GM12878 (cell line): ENCODE data around the gene SERPINA9. TPM values are rescaled to one million over a fixed set of nuclear protein-coding genes. Genes with fewer than 3 reads are reported as not detected.

Experiments used
- ATAC-seq: fragments of 200-7000 bp; cut with Tn5 transposase; 3 replicates; pipeline ENCODE4 v1.9.1; 2020; ENCODE audit warnings: mild to moderate bottlenecking, moderate library complexity
- BruUV-seq: library from RNA; stranded (reverse); fragments of 400-500 nt; replicated peaks from 2 replicates; lab custom pipeline; 2021; lab: Mats Ljungman, UMichigan
- CTCF ChIA-PET: fragments of 300-600 bp; sonication (Branson Sonifier 250); formaldehyde crosslinking; extraction: SDS; loops from one replicate; lab custom pipeline; 2021; ENCODE audit warnings: inconsistent platforms; lab: Yijun Ruan, JAX
- POLR2A ChIA-PET: fragments of 350-600 bp; formaldehyde crosslinking; extraction: SDS; loops from one replicate; lab custom pipeline; 2021; ENCODE audit warnings: inconsistent platforms; lab: Charles Lee
- RAD21 ChIA-PET: fragments of 300-600 bp; sonication (Branson Sonifier 250); formaldehyde crosslinking; loops from one replicate; lab custom pipeline; 2023; ENCODE audit warnings: antibody characterized with exemption; ENCODE audit not compliant: unreplicated experiment; lab: Charles Lee
- SMC1A ChIA-PET: fragments of 300-600 bp; sonication (Branson Sonifier 250); formaldehyde crosslinking; loops from one replicate; lab custom pipeline; 2023; ENCODE audit not compliant: unreplicated experiment, uncharacterized antibody; lab: Charles Lee
- DNase-seq: peaks from one replicate; pipeline ENCODE4 v3.0.0-alpha.2; 2011; ENCODE audit warnings: low read depth, low spot score
- FAIRE-seq: peaks from 3 replicates; lab custom pipeline; 2011; peaks lifted over from hg19 to GRCh38; lab: Jason Lieb, UNC
- H2AFZ ChIP-seq: 2 replicates; pipeline ENCODE4 v1.6.0; 2011; ENCODE audit warnings: low read depth, low read length, control low read depth; ENCODE audit not compliant: control insufficient read depth
- H3K27ac ChIP-seq: 2 replicates; pipeline ENCODE4 v1.5.1; 2011; ENCODE audit warnings: control low read depth; ENCODE audit not compliant: control insufficient read depth, insufficient read depth
- H3K27me3 ChIP-seq, 2 experiments: replicated peaks in 1 of 2; 2 replicates each; pipeline versions ENCODE4 v1.6.0 to v1.6.1; 2011; ENCODE audit warnings: low read length in 1 of 2; ENCODE audit not compliant: control insufficient read depth in 2 of 2, insufficient read depth in 2 of 2
- H3K36me3 ChIP-seq, 2 experiments: 2 replicates each; pipeline ENCODE4 v1.5.1; 2011; ENCODE audit warnings: low read length in 1 of 2; ENCODE audit not compliant: control insufficient read depth in 2 of 2, insufficient read depth in 2 of 2
- H3K4me1 ChIP-seq: 2 replicates; pipeline ENCODE4 v1.6.1; 2011; ENCODE audit warnings: mild to moderate bottlenecking, low read length, moderate library complexity, mixed read lengths; ENCODE audit not compliant: control insufficient read depth, insufficient read depth
- H3K4me2 ChIP-seq: 2 replicates; pipeline ENCODE4 v1.6.0; 2011; ENCODE audit warnings: control low read depth; ENCODE audit not compliant: control insufficient read depth, insufficient read depth
- H3K4me3 ChIP-seq: fragments of 200-600 bp; sonication (generic); 2 replicates; pipeline ENCODE4 v1.5.1; 2016
- H3K79me2 ChIP-seq: 2 replicates; pipeline ENCODE4 v1.6.0; 2011; ENCODE audit warnings: low read length; ENCODE audit not compliant: control insufficient read depth, insufficient read depth
- H3K9ac ChIP-seq: 2 replicates; pipeline ENCODE4 v1.8.0; 2011; ENCODE audit warnings: low read length, control low read depth, mixed read lengths; ENCODE audit not compliant: control insufficient read depth, insufficient read depth
- H3K9me3 ChIP-seq: replicated peaks from 3 replicates; pipeline ENCODE4 v1.5.1; 2011; ENCODE audit warnings: mild to moderate bottlenecking, low read length; ENCODE audit not compliant: control insufficient read depth, insufficient read depth
- H4K20me1 ChIP-seq: 2 replicates; pipeline ENCODE4 v1.6.0; 2011; ENCODE audit not compliant: control insufficient read depth, insufficient read depth
- ATF2 ChIP-seq: IDR thresholded peaks from 2 replicates; pipeline ENCODE4 v1.6.1; 2012; ENCODE audit warnings: low read length, inconsistent platforms
- DPF2 ChIP-seq: fragments of 450-650 bp; IDR thresholded peaks from 2 replicates; pipeline ENCODE4 v1.6.1; 2017; ENCODE audit warnings: mild to moderate bottlenecking
- EED ChIP-seq: sonication (generic); IDR thresholded peaks from 2 replicates; pipeline ENCODE4 v1.6.1; 2016; ENCODE audit warnings: antibody characterized with exemption, low read depth
- EGR1 ChIP-seq, 2 experiments: IDR thresholded peaks; 1 replicate in 1 of 2; 2 replicates in 1 of 2; pipeline ENCODE4 v1.6.1; 2011 to 2012; ENCODE audit warnings: low read depth in 2 of 2, low read length in 2 of 2, borderline replicate concordance in 1 of 2, mild to moderate bottlenecking in 1 of 2, moderate library complexity in 1 of 2
- ETV6 ChIP-seq, 2 experiments: fragments of 450-650 bp in 1 of 2; IDR thresholded peaks in 1 of 2; conservative IDR thresholded peaks in 1 of 2; 2 replicates each; pipeline ENCODE4 v1.6.1; 2014; ENCODE audit warnings: antibody characterized with exemption in 1 of 2, borderline replicate concordance in 1 of 2, low read depth in 1 of 2, mild to moderate bottlenecking in 1 of 2, moderate library complexity in 1 of 2
- GATAD2B ChIP-seq: fragments of 450-650 bp; conservative IDR thresholded peaks from 2 replicates; pipeline ENCODE4 v1.6.1; 2017; ENCODE audit warnings: low read depth, mild to moderate bottlenecking, moderate library complexity
- KAT2A ChIP-seq: conservative IDR thresholded peaks from 2 replicates; pipeline ENCODE4 v1.6.1; 2011; ENCODE audit warnings: low read depth, low read length; ENCODE audit not compliant: control insufficient read depth
- KDM1A ChIP-seq: fragments of 200-600 bp; sonication (generic); IDR thresholded peaks from 2 replicates; pipeline ENCODE4 v1.6.1; 2016; ENCODE audit warnings: borderline replicate concordance
- LARP7 ChIP-seq: fragments of 450-650 bp; IDR thresholded peaks from 2 replicates; pipeline ENCODE4 v1.6.1; 2017; ENCODE audit warnings: mild to moderate bottlenecking
- PML ChIP-seq: IDR thresholded peaks from 2 replicates; pipeline ENCODE4 v1.6.1; 2012; ENCODE audit warnings: low read length, inconsistent platforms
- PRDM15 ChIP-seq: fragments of 450-650 bp; formaldehyde crosslinking; IDR thresholded peaks from 2 replicates; pipeline ENCODE4 v1.4.0; 2020; ENCODE audit warnings: mild to moderate bottlenecking, moderate library complexity
- RUNX3 ChIP-seq: IDR thresholded peaks from 2 replicates; pipeline ENCODE4 v1.6.1; 2012; ENCODE audit warnings: low read length, inconsistent platforms
- SREBF1 ChIP-seq: IDR thresholded peaks from 2 replicates; pipeline ENCODE4 v1.6.1; 2012; ENCODE audit warnings: mild to moderate bottlenecking, low read length
- WRNIP1 ChIP-seq: IDR thresholded peaks from 2 replicates; pipeline ENCODE4 v1.6.1; 2011; ENCODE audit warnings: low read depth, low read length, improper control_type of control experiment, borderline replicate concordance
- ZNF24 ChIP-seq: fragments of 450-650 bp; IDR thresholded peaks from 2 replicates; pipeline ENCODE4 v1.6.1; 2017; ENCODE audit warnings: antibody characterized with exemption, mild to moderate bottlenecking
- WGBS: methylation state at CpG from one replicate; pipeline ENCODE4 v1.1.6; 2016; ENCODE audit warnings: low lambda C conversion rate; ENCODE audit not compliant: insufficient replicate concordance, insufficient coverage; ENCODE audit errors: missing lambda C conversion rate; 5-methylcytosine and 5-hydroxymethylcytosine counted together
- in situ Hi-C: fragments of 300-500 bp; cut with MboI; formaldehyde crosslinking; loops from 9 replicates; pipeline ENCODE4 v1.14.3; 2018; ENCODE audit warnings: mixed read lengths
- intact Hi-C: fragments of 100-400 bp; cut with micrococcal nuclease; formaldehyde crosslinking; loops from one replicate; pipeline ENCODE4 v1.14.2; 2022; ENCODE audit not compliant: unreplicated experiment
- polyA plus RNA-seq, 11 experiments: library from polyadenylated mRNA; depleted of rRNA in 4 of 11; unstranded in 6 of 11; stranded (reverse) in 5 of 11; fragments of >200 nt; fragmentation: Nextera tagmentation in 4 of 11; fragmentation: Illumina TruSeq in 1 of 11; extraction: Ambion mirVana in 4 of 11; extraction: Trizol in 1 of 11; gene quantifications; 1 replicate in 1 of 11; 2 replicates in 10 of 11; pipeline versions ENCODE4 v1.2.1 to v1.2.3, GENCODE V29; 2011 to 2016; ENCODE audit warnings: inconsistent platforms in 2 of 11, missing spikeins in 2 of 11, low read depth in 1 of 11
- total RNA-seq, 4 experiments: library from RNA; depleted of rRNA in 3 of 4; stranded (reverse); fragments of >200 nt in 3 of 4; fragmentation: Illumina TruSeq in 1 of 4; extraction: Trizol in 1 of 4; gene quantifications; 2 replicates each; pipeline versions ENCODE4 v1.2.1 to v1.2.3, GENCODE V29; 2013 to 2021
- TF ChIP-seq, protein P1 (sequence below): fragments of 450-650 bp; formaldehyde crosslinking; IDR thresholded peaks from 2 replicates; pipeline ENCODE4 v1.5.0; 2022; ENCODE audit warnings: mild to moderate bottlenecking, missing genetic modification characterization

Gene SERPINA9
- total and polyA plus RNA-seq, 10 of the 15 experiments (the other 5 are each of a cell fraction or from before 2014, with no cell fraction given) = 0.05 TPM; not detected in 9

DNA sequence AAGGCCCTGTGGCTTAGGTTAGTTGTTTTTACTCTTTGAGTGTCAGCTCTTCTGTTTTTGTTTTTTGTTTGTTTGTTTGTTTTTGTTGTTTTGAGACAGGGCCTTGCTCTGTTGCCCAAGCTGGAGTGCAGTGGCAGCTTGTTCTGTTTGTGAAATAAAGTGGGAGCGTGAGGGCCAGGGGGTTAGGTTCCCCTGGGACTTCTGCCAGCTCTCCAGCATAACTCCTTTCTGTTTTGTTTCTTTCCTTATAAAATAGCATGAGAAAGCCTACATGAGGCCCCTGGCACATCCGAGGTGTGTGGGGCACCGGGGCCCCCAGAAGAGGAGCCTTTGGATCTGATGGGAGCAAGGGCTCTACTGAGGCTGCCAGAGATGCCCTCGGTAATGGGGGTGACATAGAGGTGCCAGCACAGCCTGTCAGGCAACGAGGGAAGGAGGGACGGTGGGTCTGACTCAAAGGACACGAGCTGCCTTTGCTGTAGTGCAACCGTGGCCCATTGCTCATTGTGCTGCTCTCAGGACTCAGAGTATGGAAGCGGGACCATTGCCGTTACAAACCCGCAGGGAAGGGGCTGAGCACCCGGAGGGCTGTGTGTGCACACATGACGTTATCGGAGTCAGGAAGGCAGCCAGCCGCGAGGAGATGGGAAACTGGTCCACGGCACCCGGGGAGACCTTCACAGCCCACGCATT lies 14.3 kb downstream of the SERPINA9 start:
- FAIRE-seq = no peak
- ChIA-PET CTCF (interaction anchor here (0.7 kb wide), 2 partner anchors 15 to 25 kb away, joined by 3 read pairs; no protein-coding TSS in a partner anchor), POLR2A (no interaction called here)
- TF ChIP-seq EGR1 (IDR thresholded peaks at IDR 0.05; ENCODE audit: borderline replicate concordance in 1 of 2, low read depth in 2 of 2, low read length in 2 of 2) (no peak), GATAD2B (no peak), LARP7 (no peak), PML (no peak), WRNIP1 (no peak), ATF2 (no peak), EED (no peak), RUNX3 (no peak), ZNF24 (no peak), ETV6 (conservative IDR thresholded peaks at IDR 0.05 in 1 of 2, IDR thresholded peaks at IDR 0.05 in 1 of 2; ENCODE audit: borderline replicate concordance in 1 of 2, low read depth in 1 of 2) (no peak), SREBF1 (no peak), PRDM15 (CRISPR knock-in tag) (no peak), KAT2A (no peak), DPF2 (no peak), KDM1A (no peak)
- TF ChIP-seq, protein P1, sequence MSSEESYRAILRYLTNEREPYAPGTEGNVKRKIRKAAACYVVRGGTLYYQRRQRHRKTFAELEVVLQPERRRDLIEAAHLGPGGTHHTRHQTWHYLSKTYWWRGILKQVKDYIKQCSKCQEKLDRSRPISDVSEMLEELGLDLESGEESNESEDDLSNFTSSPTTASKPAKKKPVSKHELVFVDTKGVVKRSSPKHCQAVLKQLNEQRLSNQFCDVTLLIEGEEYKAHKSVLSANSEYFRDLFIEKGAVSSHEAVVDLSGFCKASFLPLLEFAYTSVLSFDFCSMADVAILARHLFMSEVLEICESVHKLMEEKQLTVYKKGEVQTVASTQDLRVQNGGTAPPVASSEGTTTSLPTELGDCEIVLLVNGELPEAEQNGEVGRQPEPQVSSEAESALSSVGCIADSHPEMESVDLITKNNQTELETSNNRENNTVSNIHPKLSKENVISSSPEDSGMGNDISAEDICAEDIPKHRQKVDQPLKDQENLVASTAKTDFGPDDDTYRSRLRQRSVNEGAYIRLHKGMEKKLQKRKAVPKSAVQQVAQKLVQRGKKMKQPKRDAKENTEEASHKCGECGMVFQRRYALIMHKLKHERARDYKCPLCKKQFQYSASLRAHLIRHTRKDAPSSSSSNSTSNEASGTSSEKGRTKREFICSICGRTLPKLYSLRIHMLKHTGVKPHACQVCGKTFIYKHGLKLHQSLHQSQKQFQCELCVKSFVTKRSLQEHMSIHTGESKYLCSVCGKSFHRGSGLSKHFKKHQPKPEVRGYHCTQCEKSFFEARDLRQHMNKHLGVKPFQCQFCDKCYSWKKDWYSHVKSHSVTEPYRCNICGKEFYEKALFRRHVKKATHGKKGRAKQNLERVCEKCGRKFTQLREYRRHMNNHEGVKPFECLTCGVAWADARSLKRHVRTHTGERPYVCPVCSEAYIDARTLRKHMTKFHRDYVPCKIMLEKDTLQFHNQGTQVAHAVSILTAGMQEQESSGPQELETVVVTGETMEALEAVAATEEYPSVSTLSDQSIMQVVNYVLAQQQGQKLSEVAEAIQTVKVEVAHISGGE = no peak

More for the DNA sequence above, 14.3 kb downstream of the SERPINA9 start:
- Histone ChIP-seq H3K36me3 (no peaks in the 10 kb centered on the region), H3K79me2 (no peaks in the 10 kb centered on the region), H3K9me3 (no peaks in the 10 kb centered on the region; the same call in 2 of the 3 replicates), H3K4me1 (no peaks in the 10 kb centered on the region), H2AFZ (no peak overlapping the region), H4K20me1 (no peaks in the 10 kb centered on the region), H3K4me3 (no peak overlapping the region), H3K9ac (no peak overlapping the region), H3K4me2 (no peak overlapping the region), H3K27me3 (no peaks in the 10 kb centered on the region), H3K27ac (no peak overlapping the region)
- in situ Hi-C loops (no loop called here), intact Hi-C loops (no loop called here)
- DNase-seq (no peak), ATAC-seq (no peak)
- WGBS = 49% methylated on average over 19 of the region's 19 CpGs
- no TSS peak for BruUV-seq
- ChIA-PET SMC1A (no interaction called here), RAD21 (no interaction called here)
